AG04449 (cell line): ENCODE measurements around the gene HNF4A.

ENCODE experiments used
- CTCF ChIA-PET: fragments of 350-600 bp; formaldehyde crosslinking; extraction: SDS; loops from one replicate; lab custom pipeline; 2021; ENCODE audit warnings: antibody characterized with exemption; lab: Yijun Ruan, JAX
- POLR2A ChIA-PET: fragments of 400-600, 350-600 bp; formaldehyde crosslinking; extraction: SDS; loops from one replicate; lab custom pipeline; 2020; ENCODE audit warnings: antibody characterized with exemption, inconsistent platforms; lab: Yijun Ruan, JAX
- DNase-seq: peaks from one replicate; pipeline ENCODE4 v3.0.0-alpha.2; 2010; ENCODE audit warnings: low read depth, low spot score
- H3K4me3 ChIP-seq: 2 replicates; pipeline ENCODE4 v1.5.1; 2011; ENCODE audit warnings: low read depth, mild to moderate bottlenecking, control low read depth, low read length
- CTCF ChIP-seq: IDR thresholded peaks from one replicate; pipeline ENCODE4 v1.5.1; 2011; ENCODE audit warnings: mild to moderate bottlenecking, moderate library complexity, low read length, control low read depth, inconsistent platforms; ENCODE audit not compliant: insufficient read depth; ENCODE audit errors: missing control alignments

Gene HNF4A

GRCh38 chr20:44427804-44428173, 72.3 kb downstream of the HNF4A start:
- no peak for TF ChIP-seq CTCF
- POLR2A ChIA-PET = no interaction called here
- CTCF ChIA-PET = interaction anchor here (0.8 kb wide), 1 partner anchor 34 kb away, joined by 3 read pairs; no protein-coding TSS in a partner anchor
- DNase-seq = no peak
- H3K4me3 ChIP-seq = no peak overlapping the region

GRCh38 chr20:44428174-44429016, 72.9 kb downstream of the HNF4A start:
- DNase-seq = no peak
- CTCF ChIA-PET = no interaction called here
- no peak overlapping the region for H3K4me3 ChIP-seq
- TF ChIP-seq CTCF = no peak
- POLR2A ChIA-PET = no interaction called here

- no peak overlapping the region for H3K4me3 ChIP-seq
- ChIA-PET POLR2A (no interaction called here), CTCF (no interaction called here)
- TF ChIP-seq CTCF = no peak
- no peak for DNase-seq
Observed at GRCh38 chr20:44429017-44429339, 73.5 kb downstream of the HNF4A start.

- DNase-seq = no peak
- CTCF ChIA-PET = no interaction called here
- POLR2A ChIA-PET = no interaction called here
- H3K4me3 ChIP-seq = no peak overlapping the region
- no peak for TF ChIP-seq CTCF
Observed at GRCh38 chr20:44429419-44430269, 74.1 kb downstream of the HNF4A start.

GRCh38 chr20:44430270-44431065, 75.0 kb downstream of the HNF4A start:
- no peak for DNase-seq
- POLR2A ChIA-PET = no interaction called here

More at GRCh38 chr20:44430270-44431065, 75.0 kb downstream of the HNF4A start:
- H3K4me3 ChIP-seq = no peak overlapping the region
- CTCF ChIA-PET = no interaction called here
- no peak for TF ChIP-seq CTCF
